HepG2 (cell line): ENCODE measurements around the gene RNF123. TPM values are rescaled to one million over a fixed set of nuclear protein-coding genes. Genes with fewer than 3 reads are reported as not detected.

Experiments
- CCDC6 ChIP-seq: sonication (generic); formaldehyde crosslinking; IDR thresholded peaks from 2 replicates; pipeline ENCODE4 v1.8.1; 2022; ENCODE audit warnings: mild to moderate bottlenecking, missing genetic modification reagents, moderate library complexity
- ELF4 ChIP-seq: sonication (generic); formaldehyde crosslinking; IDR thresholded peaks from 2 replicates; pipeline ENCODE4 v1.5.0; 2020; ENCODE audit warnings: missing genetic modification reagents, mild to moderate bottlenecking, moderate library complexity, borderline replicate concordance
- ESRRA ChIP-seq: sonication (generic); formaldehyde crosslinking; IDR thresholded peaks from 2 replicates; pipeline ENCODE4 v1.5.1; 2020; ENCODE audit warnings: mild to moderate bottlenecking, low read depth, missing genetic modification reagents
- GATAD1 ChIP-seq: IDR thresholded peaks from 2 replicates; pipeline ENCODE4 v1.6.1; 2016; ENCODE audit warnings: missing genetic modification reagents, missing compliant biosample characterization
- GFI1 ChIP-seq: sonication (generic); formaldehyde crosslinking; IDR thresholded peaks from 2 replicates; pipeline ENCODE4 v1.5.0; 2020; ENCODE audit warnings: missing genetic modification reagents, mild to moderate bottlenecking, borderline replicate concordance
- KAT8 ChIP-seq: IDR thresholded peaks from 2 replicates; pipeline ENCODE4 v1.6.1; 2016; ENCODE audit warnings: missing genetic modification reagents, missing compliant biosample characterization
- KLF16 ChIP-seq, 2 experiments: sonication (generic) in 1 of 2; formaldehyde crosslinking in 1 of 2; IDR thresholded peaks; 2 replicates each; pipeline versions ENCODE4 v1.6.1 to v1.8.0; 2016 to 2023; ENCODE audit warnings: missing genetic modification reagents in 2 of 2, missing compliant biosample characterization in 1 of 2
- NFIC ChIP-seq: IDR thresholded peaks from 2 replicates; pipeline ENCODE4 v1.6.1; 2012; ENCODE audit warnings: mild to moderate bottlenecking, low read length, inconsistent platforms
- NR2F1 ChIP-seq, 2 experiments: fragments of 450-650 bp in 1 of 2; formaldehyde crosslinking in 1 of 2; IDR thresholded peaks; 2 replicates each; pipeline versions ENCODE4 v1.5.0 to v1.6.1; 2016 to 2020; ENCODE audit warnings: mild to moderate bottlenecking in 1 of 2, missing compliant biosample characterization in 1 of 2, missing genetic modification reagents in 1 of 2, moderate library complexity in 1 of 2
- SMYD3 ChIP-seq: sonication (generic); formaldehyde crosslinking; IDR thresholded peaks from 2 replicates; pipeline ENCODE4 v1.8.1; 2023; ENCODE audit warnings: mild to moderate bottlenecking, missing genetic modification reagents
- SPEN ChIP-seq: sonication (generic); formaldehyde crosslinking; IDR thresholded peaks from 2 replicates; pipeline ENCODE4 v1.5.1; 2020; ENCODE audit warnings: low read depth, mild to moderate bottlenecking, missing genetic modification reagents
- TEAD2 ChIP-seq: sonication (generic); formaldehyde crosslinking; IDR thresholded peaks from 2 replicates; pipeline ENCODE4 v1.9.0; 2021; ENCODE audit warnings: missing genetic modification reagents
- THAP11 ChIP-seq: IDR thresholded peaks from 2 replicates; pipeline ENCODE4 v1.6.1; 2016; ENCODE audit warnings: missing biosample characterization, missing genetic modification reagents
- ZNF331 ChIP-seq: sonication (generic); formaldehyde crosslinking; IDR thresholded peaks from 2 replicates; pipeline ENCODE4 v1.4.0; 2020; ENCODE audit warnings: missing genetic modification reagents
- polyA plus RNA-seq, 8 experiments: library from polyadenylated mRNA; depleted of rRNA in 3 of 8; stranded (reverse) in 7 of 8; unstranded in 1 of 8; fragments of >200 nt; fragmentation: Illumina TruSeq in 4 of 8; extraction: Trizol in 4 of 8; gene quantifications; 2 replicates each; pipeline versions ENCODE4 v1.2.1 to v1.2.3, GENCODE V29; 2011 to 2016; ENCODE audit warnings: low read depth in 4 of 8, missing spikeins in 1 of 8, mixed read lengths in 1 of 8; ENCODE audit not compliant: insufficient read depth in 1 of 8
- total RNA-seq, 5 experiments: library from RNA; depleted of rRNA; stranded (reverse); fragments of >200 nt; fragmentation: Illumina TruSeq; extraction: Trizol; gene quantifications; 2 replicates each; pipeline ENCODE4 v1.2.3, GENCODE V29; 2016; ENCODE audit warnings: low read depth in 1 of 5
- TF ChIP-seq, protein P1 (sequence below): sonication (generic); formaldehyde crosslinking; IDR thresholded peaks from 2 replicates; pipeline ENCODE4 v1.4.0; 2020; ENCODE audit warnings: missing genetic modification reagents, borderline replicate concordance
- TF ChIP-seq, protein P2 (sequence below): IDR thresholded peaks from 2 replicates; pipeline ENCODE4 v1.6.1; 2018; ENCODE audit warnings: missing genetic modification reagents, mild to moderate bottlenecking, missing compliant biosample characterization
- TF ChIP-seq, protein P3 (sequence below): sonication (generic); IDR thresholded peaks from 2 replicates; pipeline ENCODE4 v1.6.1; 2016; ENCODE audit warnings: low read depth, borderline replicate concordance
- TF ChIP-seq, protein P4 (sequence below): sonication (generic); formaldehyde crosslinking; IDR thresholded peaks from 2 replicates; pipeline ENCODE4 v1.8.0; 2023; ENCODE audit warnings: mild to moderate bottlenecking, missing genetic modification reagents
- TF ChIP-seq, protein P5 (sequence below): IDR thresholded peaks from 2 replicates; pipeline ENCODE4 v1.6.1; 2018; ENCODE audit warnings: missing genetic modification reagents
- TF ChIP-seq, protein P6 (sequence below): sonication (generic); formaldehyde crosslinking; IDR thresholded peaks from 2 replicates; pipeline ENCODE4 v1.4.0; 2020; ENCODE audit warnings: low read depth, mild to moderate bottlenecking, missing genetic modification reagents

The RNF123 gene
- total and polyA plus RNA-seq, 2 of the 13 experiments (the other 11 are each of a cell fraction or from before 2014, with no cell fraction given), result 29.9 to 82.2 TPM

DNA sequence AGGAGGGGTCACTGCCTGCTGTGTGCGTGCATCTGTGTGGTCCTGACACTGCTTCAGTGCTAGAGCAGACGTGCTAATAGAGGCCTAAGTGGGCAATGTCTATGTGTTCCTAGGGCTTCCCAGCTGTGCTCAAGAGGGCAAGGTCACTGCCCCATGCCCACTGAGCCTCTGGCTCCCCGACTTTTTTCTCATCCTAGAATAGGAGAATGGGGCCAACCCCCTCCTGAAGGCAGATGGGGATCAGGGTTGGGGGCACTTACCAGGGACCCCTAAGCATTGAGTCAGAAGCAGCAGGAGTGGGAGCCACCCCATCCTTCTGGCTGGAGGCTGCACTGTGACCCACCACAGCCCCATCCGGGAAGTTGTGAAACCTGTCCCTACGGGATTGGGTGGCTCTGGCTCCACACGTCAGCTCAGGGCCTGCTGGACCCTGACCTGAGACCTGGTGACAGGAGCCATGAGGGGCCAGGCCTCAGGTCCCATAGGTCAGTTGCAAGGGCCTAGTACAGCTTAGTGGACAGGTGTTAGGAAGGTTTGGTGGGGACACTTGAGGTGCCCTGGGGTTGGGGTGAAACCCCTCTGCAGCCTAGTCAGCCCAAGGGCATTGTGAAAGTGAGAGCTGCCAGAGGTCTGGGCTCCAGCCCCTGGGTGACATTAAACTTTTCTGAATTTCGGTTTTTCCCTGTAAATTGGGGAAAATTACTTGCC is 865 bp upstream of the RNF123 start (continued):
- TF ChIP-seq, protein P1, sequence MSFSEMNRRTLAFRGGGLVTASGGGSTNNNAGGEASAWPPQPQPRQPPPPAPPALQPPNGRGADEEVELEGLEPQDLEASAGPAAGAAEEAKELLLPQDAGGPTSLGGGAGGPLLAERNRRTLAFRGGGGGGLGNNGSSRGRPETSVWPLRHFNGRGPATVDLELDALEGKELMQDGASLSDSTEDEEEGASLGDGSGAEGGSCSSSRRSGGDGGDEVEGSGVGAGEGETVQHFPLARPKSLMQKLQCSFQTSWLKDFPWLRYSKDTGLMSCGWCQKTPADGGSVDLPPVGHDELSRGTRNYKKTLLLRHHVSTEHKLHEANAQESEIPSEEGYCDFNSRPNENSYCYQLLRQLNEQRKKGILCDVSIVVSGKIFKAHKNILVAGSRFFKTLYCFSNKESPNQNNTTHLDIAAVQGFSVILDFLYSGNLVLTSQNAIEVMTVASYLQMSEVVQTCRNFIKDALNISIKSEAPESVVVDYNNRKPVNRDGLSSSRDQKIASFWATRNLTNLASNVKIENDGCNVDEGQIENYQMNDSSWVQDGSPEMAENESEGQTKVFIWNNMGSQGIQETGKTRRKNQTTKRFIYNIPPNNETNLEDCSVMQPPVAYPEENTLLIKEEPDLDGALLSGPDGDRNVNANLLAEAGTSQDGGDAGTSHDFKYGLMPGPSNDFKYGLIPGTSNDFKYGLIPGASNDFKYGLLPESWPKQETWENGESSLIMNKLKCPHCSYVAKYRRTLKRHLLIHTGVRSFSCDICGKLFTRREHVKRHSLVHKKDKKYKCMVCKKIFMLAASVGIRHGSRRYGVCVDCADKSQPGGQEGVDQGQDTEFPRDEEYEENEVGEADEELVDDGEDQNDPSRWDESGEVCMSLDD (CRISPR knock-in tag), result peak; percentile 76; the same call in 1 of the 2 replicates
- TF ChIP-seq NFIC, result 0 out of 2 replicates have a peak, but pooled peaks have one; percentile 41
- TF ChIP-seq ZNF331 (CRISPR knock-in tag), result peak; percentile 26; the same call in 1 of the 2 replicates
- TF ChIP-seq, protein P2, sequence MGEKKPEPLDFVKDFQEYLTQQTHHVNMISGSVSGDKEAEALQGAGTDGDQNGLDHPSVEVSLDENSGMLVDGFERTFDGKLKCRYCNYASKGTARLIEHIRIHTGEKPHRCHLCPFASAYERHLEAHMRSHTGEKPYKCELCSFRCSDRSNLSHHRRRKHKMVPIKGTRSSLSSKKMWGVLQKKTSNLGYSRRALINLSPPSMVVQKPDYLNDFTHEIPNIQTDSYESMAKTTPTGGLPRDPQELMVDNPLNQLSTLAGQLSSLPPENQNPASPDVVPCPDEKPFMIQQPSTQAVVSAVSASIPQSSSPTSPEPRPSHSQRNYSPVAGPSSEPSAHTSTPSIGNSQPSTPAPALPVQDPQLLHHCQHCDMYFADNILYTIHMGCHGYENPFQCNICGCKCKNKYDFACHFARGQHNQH (CRISPR knock-in tag), result peak; percentile 37
- TF ChIP-seq GATAD1 (CRISPR knock-in tag), result peak; percentile 72
- TF ChIP-seq TEAD2 (CRISPR knock-in tag), result 0 out of 2 replicates have a peak, but pooled peaks have one; percentile 8
- TF ChIP-seq, protein P3, sequence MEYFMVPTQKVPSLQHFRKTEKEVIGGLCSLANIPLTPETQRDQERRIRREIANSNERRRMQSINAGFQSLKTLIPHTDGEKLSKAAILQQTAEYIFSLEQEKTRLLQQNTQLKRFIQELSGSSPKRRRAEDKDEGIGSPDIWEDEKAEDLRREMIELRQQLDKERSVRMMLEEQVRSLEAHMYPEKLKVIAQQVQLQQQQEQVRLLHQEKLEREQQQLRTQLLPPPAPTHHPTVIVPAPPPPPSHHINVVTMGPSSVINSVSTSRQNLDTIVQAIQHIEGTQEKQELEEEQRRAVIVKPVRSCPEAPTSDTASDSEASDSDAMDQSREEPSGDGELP, result peak; percentile 75
- 0 out of 2 replicates have a peak, but pooled peaks have one; percentile 45 for TF ChIP-seq ELF4 (CRISPR knock-in tag)
- peak; percentile 65 for TF ChIP-seq ESRRA
- 0 out of 2 replicates have a peak, but pooled peaks have one; percentile 54 for TF ChIP-seq SMYD3 (CRISPR knock-in tag)
- TF ChIP-seq THAP11 (CRISPR knock-in tag), result peak; percentile 66
- peak; percentile 47 to 62; a peak in 3 of 4 replicates for TF ChIP-seq NR2F1 (CRISPR knock-in tag; IDR thresholded peaks at IDR 0.05)
- peak; percentile 72; the same call in 1 of the 2 replicates for TF ChIP-seq CCDC6 (CRISPR knock-in tag)
- TF ChIP-seq, protein P4, sequence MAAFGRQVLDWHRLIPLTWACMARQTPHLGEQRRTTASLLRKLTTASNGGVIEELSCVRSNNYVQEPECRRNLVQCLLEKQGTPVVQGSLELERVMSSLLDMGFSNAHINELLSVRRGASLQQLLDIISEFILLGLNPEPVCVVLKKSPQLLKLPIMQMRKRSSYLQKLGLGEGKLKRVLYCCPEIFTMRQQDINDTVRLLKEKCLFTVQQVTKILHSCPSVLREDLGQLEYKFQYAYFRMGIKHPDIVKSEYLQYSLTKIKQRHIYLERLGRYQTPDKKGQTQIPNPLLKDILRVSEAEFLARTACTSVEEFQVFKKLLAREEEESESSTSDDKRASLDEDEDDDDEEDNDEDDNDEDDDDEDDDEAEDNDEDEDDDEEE (CRISPR knock-in tag), result peak; percentile 7; the same call in 1 of the 2 replicates
- peak; percentile 63; the same call in 1 of the 2 replicates for TF ChIP-seq SPEN (CRISPR knock-in tag)
- TF ChIP-seq KLF16 (CRISPR knock-in tag; IDR thresholded peaks at IDR 0.05), result peak in 1 of 2 experiments; percentile 43; a peak in 1 of 4 replicates
- TF ChIP-seq, protein P5, sequence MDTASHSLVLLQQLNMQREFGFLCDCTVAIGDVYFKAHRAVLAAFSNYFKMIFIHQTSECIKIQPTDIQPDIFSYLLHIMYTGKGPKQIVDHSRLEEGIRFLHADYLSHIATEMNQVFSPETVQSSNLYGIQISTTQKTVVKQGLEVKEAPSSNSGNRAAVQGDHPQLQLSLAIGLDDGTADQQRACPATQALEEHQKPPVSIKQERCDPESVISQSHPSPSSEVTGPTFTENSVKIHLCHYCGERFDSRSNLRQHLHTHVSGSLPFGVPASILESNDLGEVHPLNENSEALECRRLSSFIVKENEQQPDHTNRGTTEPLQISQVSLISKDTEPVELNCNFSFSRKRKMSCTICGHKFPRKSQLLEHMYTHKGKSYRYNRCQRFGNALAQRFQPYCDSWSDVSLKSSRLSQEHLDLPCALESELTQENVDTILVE, result peak; percentile 37; the same call in 1 of the 2 replicates
- TF ChIP-seq, protein P6, sequence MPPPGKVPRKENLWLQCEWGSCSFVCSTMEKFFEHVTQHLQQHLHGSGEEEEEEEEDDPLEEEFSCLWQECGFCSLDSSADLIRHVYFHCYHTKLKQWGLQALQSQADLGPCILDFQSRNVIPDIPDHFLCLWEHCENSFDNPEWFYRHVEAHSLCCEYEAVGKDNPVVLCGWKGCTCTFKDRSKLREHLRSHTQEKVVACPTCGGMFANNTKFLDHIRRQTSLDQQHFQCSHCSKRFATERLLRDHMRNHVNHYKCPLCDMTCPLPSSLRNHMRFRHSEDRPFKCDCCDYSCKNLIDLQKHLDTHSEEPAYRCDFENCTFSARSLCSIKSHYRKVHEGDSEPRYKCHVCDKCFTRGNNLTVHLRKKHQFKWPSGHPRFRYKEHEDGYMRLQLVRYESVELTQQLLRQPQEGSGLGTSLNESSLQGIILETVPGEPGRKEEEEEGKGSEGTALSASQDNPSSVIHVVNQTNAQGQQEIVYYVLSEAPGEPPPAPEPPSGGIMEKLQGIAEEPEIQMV (CRISPR knock-in tag), result peak; percentile 64; the same call in 1 of the 2 replicates
- peak; percentile 20; the same call in 1 of the 2 replicates for TF ChIP-seq KAT8
- 0 out of 2 replicates have a peak, but pooled peaks have one; percentile 26 for TF ChIP-seq GFI1 (CRISPR knock-in tag)
